GM19238 (cell line): ENCODE results near the gene AGBL3.

Experiments
- DNase-seq: peaks from one replicate; pipeline ENCODE4 v3.0.0; 2011; ENCODE audit warnings: low spot score; ENCODE audit not compliant: insufficient read length

The AGBL3 gene

DNA sequence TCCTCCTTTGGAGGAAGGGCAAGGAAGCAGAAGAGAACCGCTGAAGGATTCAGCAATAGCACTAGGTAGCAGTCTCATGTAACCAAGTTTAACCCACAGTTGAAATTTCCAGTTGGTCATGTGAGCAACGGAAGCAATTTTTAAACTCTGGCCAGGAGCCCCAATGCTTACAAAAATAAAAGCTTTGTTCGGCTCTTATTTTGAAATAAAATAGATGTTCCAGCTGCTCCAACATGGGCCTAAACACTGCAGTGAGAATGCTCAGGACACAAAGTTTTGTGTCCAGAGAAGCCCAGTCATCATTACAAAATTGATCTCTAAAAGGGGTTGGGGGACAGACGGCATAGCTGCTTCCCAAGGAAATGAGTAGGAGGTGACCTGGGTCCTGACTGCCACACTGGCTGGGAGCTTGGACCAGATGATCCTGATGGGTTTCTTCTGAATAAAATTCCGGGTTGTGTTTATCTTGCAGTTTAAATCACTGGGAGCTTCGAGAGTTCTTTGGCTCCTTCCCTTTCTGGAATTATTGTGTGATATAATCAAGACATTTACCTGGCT, 161.1 kb downstream of the AGBL3 start:
- no peak for DNase-seq

DNA sequence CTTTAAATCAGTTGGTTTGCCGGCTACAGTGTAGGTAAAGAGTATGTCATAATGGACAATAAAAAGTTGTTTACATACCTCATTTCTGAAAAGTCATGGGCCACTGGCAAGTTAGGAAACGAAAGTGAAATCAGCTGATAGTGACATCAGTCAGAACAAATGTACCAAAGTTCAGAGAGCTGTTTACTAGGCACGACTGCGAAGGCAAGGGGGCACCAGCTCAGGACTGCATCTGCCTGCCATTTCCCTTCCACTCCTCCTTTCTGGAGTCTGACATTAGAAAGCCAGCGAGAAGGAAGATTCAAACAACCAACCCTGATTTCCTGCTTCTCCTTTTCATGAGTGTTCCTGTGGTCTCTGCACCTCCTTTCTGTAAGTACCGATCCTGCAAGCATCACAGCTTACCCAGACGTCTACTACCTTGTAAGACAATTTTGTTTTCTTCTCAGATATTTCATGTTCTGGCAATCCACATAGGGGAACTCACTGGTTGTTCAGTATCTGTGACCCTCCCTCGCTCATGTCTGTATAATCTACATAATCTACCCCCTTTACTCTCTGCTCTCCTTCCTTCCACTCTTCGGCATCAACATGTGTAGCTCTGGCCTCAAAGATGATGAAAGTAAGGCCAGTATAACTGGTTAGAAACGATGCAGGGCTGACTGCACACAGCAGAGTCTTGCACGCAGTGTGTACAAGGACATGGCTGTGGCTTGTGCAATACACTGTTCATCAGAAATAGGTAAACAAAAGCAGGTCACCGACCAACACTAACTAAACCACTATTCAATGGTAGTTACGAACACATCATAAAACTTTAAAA, 161.8 kb downstream of the AGBL3 start, which contains the start of gene TMEM140:
TMEM140 (plus strand) TSS at position 174 of the 823 bp plus-strand sequence. CDS start 16,370 bp downstream, outside the sequence.
- DNase-seq = no peak

DNA sequence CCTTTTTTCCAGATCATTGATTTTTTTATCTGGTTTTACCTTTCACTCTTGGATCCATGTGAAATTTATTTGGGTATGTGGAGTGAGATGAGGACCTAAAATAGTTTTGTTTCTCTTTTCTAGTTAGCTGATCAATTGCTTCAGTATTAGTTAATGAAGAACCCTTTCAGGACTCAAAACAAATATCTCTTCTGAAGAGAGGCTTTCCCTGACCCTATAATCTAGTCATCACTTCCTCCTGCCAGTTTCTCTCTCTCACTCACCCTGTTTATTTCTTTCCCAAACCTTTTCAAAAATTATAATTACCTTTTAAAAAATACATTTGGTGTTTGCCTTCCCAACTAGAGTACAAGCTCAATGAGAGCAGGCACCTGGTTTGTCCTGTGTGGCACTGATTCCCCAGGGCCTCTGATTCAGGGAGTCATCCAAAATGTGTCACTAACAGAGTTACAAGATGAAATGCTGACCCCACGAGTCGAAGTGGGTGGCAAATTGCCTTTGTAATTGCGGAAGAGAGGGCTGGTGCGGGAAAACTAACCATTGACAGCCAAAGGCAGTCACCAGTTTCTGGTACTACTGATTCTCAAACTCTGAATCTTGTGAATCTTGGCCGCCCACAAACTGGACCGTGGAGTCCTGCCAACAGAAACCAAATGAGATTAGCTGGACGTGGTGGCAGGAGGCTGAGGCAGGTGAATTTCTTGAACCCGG, 163.9 kb downstream of the AGBL3 start:
- no peak for DNase-seq

DNA sequence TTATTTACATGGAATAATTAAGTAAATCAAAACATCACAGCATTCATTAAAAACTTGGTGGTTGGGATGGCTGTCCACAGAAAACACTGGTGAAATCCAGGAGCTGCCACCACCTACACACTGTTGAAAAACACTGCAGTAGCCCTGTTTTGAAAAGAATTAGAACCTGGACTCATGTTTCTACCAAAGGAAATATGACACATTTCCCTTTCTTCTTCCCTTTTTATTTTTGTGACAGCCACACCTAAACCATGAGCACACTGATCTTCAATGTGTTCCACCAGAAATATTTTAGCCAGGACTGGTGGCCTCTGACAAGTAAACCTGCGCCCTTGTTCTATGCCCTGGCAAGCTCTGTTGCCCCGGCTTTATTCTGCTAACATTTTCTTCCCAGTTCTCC, 164.8 kb downstream of the AGBL3 start:
- DNase-seq = no peak

DNA sequence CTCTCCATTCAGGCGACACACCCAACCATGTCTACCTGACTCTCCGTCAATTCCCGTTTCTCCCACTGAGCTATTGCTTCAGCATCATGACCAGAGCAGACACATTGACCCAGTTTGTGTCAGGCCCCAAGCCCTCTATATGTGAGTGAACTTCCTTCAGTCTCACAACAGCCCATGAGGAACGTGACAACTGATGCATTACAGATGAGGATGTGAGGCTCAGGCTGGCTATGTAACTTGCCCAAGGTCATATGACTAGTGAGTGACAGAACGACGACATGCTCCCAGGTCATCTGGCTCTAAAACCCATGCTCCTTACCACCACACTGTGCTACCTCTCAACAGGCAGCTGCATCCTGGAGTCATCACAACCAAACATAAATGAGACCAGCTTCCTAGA, 165.2 kb downstream of the AGBL3 start:
- DNase-seq = no peak

DNA sequence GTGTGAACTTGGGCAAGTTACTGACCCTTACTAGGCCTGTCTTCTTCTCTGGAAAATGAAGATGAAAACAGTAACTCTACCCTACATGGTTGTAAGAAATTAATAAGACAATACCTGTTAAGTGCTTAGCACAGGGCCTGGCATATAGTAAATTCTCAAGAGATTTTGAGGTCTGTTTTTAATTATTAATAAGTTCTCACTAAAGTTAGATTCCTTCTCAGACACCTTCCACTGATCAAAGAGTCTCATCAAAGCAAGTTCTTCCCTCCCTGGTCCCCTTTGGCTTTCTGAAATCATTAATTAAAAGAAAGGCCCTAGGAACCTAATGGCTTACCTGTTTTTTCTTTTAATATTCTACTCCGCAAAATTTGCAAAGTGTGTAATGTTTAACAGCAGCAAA, 166.1 kb downstream of the AGBL3 start:
- DNase-seq = no peak

DNA sequence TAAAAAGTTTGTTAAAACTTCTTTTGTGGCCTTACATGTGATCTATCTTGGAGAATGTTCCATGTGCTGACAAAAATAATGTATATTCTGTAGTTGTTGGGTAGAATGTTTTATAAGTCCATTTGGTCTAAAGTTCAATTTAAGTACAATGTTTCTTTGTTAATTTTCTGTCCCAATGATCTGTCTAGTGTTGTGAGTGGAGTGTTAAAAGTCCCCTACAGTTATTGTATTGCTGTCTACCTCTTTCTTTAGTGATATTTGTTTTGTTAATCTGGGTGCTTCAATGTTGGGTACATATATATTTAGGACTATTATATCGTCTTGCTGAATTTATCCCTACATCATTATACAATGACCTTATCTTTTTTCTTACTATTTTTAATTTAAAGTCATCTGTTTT, 168.4 kb downstream of the AGBL3 start:
- DNase-seq = no peak

DNA sequence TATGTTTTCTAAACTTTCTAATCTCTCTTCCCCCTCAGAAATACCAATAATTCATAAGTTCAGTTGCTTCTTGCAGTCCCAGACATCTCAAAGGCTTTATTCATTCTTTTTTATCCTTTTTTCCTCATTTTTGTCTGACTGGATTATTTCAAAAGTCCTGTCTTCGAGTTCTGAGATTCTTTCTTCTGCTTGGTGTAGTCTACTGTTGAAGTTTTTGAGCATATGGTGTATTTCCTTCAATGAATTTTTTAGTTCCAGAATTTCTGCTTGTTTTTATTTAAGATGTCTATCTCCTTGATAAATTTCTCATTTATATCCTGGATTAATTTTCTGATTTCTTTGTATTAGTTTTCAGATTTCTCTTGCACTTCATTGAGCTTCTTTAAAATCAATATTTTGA, 170.0 kb downstream of the AGBL3 start:
- no peak for DNase-seq

DNA sequence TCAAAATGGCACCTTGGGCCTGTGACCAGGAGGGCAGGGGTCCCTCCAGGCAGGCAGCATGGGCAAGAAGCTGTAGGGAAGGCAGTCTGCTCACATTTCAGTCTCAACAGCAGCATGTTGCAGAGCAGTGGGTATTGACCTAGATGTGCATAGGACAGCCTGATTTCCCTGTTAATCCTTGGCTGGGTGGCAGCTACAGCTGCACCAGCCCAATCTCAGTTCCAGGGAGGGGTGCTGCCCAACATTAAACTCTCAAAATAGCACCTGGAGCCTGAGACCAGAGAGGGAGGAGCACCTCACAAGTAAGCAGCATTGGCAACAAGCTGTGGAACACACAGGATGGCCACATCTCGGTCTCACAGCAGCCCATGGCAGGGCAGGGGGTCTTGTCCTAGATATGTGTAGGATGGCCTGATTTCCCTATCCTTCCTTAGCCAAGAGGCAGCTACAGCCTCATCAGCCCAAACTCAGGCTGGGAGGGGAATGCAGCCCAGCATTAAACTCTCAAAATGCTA, 171.9 kb downstream of the AGBL3 start:
- DNase-seq = no peak

DNA sequence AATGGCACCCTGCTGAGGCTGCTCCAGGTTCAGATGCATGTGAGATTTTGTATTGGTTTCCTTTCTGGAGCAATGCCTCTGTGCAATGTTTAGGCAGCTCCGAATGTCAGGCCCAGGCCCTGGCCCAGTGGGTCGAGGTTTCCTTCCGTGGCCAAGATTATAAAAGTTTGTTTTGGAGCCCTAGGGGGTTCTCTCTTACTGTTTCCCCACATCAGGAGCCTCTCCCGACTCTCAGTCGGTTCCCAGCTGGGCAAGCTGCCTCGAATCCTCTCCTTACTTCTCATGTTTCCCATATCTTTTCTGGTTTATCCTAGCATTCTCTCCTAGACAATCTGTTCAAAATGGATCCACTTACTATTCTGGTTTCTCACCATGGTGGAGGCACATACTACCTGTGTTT, 172.6 kb downstream of the AGBL3 start:
- no peak for DNase-seq

DNA sequence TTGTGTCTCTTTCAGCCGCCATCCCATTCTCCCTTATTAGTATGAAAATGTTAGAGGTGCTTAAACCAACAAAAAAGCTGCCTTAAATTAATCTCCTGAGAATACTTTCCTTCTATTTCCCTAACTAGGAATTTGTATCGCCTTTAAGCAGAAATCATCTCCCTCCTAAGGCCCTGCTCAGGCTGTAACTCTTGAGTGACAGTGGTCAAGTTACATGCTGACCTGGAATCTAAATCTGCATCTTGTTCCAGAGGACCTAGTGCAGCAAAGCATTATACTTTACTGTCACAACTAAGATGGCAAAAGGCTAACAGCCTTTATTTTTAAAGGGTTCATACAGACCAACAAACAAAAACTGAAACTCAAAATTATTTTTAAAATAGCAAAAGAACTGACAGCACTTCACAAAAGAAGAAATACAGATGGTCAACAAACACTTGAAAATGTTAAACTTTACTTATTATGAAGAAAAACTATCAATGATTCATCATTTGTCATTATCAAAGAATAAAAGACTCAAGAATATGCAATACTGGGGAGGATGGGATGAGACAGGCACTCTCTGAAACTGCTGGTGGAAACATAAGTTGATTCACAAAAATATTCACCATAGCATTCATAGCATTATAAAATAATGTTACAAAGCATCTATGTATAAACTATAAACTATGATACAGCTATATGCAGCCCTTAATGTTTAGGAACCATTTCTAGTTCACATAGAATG, 173.2 kb downstream of the AGBL3 start:
- DNase-seq = no peak

DNA sequence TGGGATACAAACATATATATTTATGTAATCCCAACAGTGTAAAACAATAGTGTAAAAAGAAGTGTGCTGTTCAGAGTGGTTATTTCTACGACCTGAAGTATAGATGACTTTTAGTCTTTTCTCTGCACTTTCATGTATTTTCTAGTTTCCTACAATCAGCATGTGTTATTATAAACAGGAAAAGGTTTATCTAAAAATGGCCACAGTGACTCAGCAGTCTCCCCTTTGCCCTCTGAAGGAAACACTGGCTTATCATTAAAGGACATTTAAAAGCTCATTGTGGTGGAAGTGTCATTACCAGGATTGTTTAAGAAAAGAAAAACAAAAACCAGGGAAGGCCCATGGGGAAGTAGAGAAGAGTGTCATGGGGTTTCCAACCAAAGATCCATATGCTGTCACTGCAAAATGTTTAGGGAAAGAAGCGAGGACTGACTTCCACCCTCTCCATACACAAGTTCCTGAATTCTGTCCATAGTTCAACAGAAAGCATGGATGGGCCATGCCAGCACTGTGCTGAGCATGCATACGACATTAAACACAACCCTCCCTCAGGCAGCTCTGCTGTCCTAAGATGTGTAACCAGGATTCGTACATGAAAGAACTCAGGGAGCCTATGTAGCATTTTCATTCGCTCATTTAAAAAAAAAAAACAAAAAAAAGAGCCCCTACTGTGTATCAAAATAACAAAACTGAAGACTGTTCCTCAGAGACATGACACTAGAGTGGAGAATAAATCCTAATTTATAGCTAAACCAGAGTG, 174.0 kb downstream of the AGBL3 start:
- no peak for DNase-seq

DNA sequence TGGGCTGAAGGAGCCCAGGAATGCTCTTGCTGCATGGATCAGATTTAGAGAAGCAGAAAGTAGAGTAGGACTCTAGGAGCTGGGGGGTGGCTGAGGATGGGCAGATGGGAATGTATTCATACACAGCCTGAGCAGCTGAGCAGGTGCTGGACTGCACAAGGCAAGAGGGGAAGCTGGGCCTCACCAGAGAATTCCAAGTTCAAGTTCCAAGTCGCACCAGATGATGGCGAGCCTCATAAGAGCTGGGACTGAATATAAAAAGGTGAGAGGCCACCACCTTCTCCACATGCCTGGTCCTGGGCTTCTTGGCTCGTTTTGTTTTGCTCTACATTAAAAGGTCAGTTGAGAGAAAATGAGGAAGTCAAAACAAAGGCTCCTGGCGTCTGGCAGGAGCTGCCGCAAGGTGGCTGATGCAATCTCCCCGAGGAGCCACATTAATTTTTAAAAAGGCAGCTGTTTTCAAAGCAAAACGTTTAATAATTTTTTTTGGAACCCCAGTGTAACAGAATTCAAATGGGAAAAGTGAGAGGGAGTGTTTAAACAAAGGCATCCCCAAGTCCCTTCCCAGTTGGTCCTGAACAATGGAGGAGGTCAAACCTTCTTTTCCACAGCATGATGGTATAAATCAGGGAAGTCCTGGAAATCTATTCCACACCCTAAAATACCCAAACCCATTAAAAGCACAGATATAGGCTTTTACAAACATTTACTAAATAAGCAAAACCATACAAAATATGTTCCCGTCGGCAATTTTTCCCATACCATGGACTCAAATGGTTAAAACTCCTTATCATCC, 174.7 kb downstream of the AGBL3 start:
- no peak for DNase-seq

DNA sequence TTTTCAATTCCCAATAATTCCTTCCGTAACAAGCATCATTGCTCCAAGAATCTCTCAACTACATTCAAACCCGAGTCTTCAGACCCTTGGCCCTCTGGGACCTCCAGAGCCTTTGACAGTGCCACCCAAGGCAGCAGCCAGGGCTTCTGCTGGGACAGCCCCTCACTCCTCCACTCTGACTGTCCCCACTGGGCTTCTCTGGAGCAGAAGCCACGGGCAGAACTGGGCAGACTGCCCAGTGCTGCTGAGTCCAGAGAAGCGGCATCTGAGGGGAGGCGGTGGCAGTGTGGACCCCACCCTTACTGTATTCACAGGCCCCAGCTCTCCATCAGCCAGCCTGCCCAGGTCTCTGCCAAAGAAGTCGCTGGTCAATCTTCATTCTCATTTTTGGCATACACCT, 175.4 kb downstream of the AGBL3 start:
- no peak for DNase-seq

DNA sequence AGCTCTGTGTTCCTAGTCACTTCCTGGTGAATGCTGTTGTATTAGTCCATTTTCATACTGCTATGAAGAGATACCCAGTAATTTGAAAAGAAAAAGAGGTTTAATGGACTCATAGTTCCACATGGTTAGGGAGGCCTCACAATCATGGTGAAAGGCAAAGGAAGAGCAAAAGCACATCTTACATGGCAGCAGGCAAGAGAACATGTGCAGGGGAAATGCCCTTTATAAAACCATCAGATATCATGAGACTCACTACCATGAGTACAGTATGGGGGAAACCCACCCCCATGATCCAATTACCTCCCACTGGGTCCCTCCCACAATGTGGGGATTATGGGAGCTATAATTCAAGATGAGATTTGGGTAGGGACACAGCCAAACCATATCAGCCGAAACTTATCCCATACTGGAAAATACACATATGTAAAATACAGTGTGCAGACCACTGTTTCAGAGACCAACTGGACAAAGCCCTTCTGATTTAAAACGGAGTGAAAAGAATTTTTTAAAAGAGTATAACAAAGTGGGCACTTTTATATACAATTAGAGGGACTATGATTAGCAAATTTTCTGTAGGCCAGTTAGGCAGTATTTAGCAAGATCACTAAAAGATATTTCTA, 176.2 kb downstream of the AGBL3 start:
- DNase-seq = no peak

DNA sequence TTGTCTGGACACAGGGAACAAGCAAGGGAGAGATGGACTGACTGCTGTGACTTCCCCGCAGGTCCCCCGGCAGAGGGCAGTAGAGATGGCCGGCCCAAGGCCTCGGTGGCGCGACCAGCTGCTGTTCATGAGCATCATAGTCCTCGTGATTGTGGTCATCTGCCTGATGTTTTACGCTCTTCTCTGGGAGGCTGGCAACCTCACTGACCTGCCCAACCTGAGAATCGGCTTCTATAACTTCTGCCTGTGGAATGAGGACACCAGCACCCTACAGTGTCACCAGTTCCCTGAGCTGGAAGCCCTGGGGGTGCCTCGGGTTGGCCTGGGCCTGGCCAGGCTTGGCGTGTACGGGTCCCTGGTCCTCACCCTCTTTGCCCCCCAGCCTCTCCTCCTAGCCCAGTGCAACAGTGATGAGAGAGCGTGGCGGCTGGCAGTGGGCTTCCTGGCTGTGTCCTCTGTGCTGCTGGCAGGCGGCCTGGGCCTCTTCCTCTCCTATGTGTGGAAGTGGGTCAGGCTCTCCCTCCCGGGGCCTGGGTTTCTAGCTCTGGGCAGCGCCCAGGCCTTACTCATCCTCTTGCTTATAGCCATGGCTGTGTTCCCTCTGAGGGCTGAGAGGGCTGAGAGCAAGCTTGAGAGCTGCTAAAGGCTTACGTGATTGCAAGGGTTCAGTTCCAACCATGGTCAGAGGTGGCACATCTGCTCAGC, 178.2 kb downstream of the AGBL3 start:
- no peak for DNase-seq

DNA sequence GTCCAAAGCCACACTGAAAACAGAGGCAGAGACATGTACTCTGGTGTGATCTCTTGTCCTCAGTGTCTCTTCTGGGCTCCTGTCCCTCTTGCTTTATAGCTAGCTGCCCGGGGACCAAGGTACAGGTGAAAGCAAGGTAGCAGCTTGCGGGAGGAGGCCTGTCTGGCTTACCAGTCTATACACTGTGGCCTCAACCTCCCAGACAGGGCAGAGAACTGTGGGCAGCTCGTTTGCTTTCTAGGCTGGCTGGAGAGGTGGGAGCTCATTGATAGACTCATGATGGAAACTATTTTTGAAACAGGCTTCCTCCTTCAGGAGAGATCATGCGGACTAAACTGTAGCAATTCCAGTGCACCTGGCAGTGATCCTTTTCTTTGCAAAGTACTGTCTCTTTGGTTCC, 179.6 kb downstream of the AGBL3 start:
- DNase-seq = no peak

DNA sequence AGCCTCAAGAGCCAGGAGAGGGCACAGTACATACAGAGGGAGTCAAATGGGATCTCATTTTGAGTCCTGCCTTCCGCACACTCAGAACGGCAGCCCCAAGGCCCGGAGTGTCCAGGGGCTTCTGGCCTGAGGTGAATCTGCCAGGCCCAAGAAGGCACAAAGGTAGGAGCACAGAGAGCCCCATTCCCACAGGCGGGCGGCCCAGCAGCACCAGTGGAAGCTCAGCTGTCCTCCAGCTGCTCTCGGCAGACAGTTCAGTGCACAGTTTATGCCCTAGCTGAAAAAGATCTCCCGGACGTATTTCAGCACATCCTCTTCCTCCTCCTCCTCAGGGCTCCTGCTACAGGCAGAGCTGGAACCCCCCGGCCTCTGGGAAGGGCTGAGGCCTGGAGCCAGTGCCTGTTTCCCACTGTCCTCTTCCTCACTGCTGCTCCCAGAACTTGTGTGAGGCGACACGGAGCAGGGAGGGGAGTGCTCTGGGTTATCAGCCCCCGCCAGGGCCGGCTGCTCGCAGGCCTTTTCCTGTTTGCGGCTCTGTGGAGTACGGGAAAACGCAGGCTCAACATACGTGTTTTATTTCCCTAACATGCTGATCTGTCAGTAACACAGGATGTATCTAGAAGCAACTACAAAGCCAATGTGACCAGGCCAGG, 180.2 kb downstream of the AGBL3 start:
- no peak for DNase-seq
